Adipocyte (in vitro differentiated cells): ENCODE measurements around the gene NKPD1.
A peak's percentile ranks its signal among the peaks of the same experiment; 100 is the strongest.

Experiments
- DNase-seq: peaks from one replicate; pipeline ENCODE4 v3.0.0-alpha.2; 2015; ENCODE audit warnings: low read depth
- H3K27me3 ChIP-seq: replicated peaks from 2 replicates; pipeline ENCODE4 v1.7.0; 2013; ENCODE audit warnings: mild to moderate bottlenecking, low read length, moderate library complexity; ENCODE audit not compliant: control insufficient read depth, insufficient read depth
- H3K36me3 ChIP-seq: 2 replicates; pipeline ENCODE4 v1.7.0; 2013; ENCODE audit warnings: low read length, mild to moderate bottlenecking, moderate library complexity; ENCODE audit not compliant: control insufficient read depth, insufficient read depth, severe bottlenecking
- H3K4me1 ChIP-seq: 2 replicates; pipeline ENCODE4 v1.7.0; 2013; ENCODE audit warnings: mild to moderate bottlenecking, low read length, moderate library complexity; ENCODE audit not compliant: control insufficient read depth, insufficient read depth
- H3K4me3 ChIP-seq: 2 replicates; pipeline ENCODE4 v1.7.0; 2013; ENCODE audit warnings: mild to moderate bottlenecking, low read length, moderate library complexity
- H3K9ac ChIP-seq: 2 replicates; pipeline ENCODE4 v1.7.0; 2013; ENCODE audit warnings: mild to moderate bottlenecking, low read length, moderate library complexity
- H3K9me3 ChIP-seq: 2 replicates; pipeline ENCODE4 v1.7.0; 2013; ENCODE audit warnings: mild to moderate bottlenecking, low read length, moderate library complexity; ENCODE audit not compliant: control insufficient read depth

NKPD1 gene

DNA sequence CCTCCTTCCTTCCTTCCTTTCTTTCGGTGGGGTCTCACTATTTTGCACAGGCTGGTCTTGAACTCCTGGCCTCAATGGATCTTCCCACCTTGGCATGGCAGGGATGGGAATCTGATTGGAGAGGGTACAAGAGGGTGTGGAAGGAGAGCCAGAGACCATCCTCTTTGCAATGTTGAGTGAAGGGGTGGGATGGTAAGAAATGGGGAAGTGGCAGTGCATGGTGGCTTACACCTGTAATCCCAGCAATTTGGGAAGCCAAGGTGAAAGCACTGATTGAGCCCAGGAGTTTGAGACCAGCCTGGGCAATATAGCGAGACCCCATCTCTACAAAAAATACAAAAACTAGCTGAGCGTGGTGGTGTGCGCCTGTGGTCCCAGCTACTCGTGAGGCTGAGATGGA, 23.3 kb upstream of the NKPD1 start:
- Histone ChIP-seq H3K9ac (no peak overlapping the region), H3K4me1 (peaks cover 16% of the 10 kb centered on the region), H3K4me3 (no peak overlapping the region), H3K9me3 (no peaks in the 10 kb centered on the region), H3K36me3 (no peaks in the 10 kb centered on the region), H3K27me3 (no peaks in the 10 kb centered on the region)
- no peak for DNase-seq

DNA sequence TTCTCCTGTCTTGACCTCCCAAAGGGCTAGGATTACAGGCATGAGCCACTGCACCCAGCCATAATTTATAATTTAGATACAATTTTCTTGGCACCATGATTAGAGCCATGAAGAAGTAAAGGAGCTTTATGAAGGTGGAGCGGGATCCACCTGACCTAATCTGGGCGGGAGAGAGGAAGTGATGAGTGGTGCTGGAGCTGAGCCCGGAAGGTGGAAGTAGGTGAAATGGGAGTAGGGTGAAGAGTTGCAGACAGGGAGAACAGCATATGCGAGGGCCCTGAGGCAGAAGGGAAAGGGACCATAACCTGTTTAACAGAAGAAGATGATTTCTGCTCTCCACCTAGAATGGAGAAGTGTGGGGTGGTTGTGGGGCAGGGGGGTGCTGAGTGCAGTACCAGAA, 22.0 kb upstream of the NKPD1 start:
- H3K4me1 ChIP-seq, result peaks cover 16% of the 10 kb centered on the region
- no peak overlapping the region for H3K9ac ChIP-seq
- H3K9me3 ChIP-seq, result no peaks in the 10 kb centered on the region
- no peak for DNase-seq
- H3K36me3 ChIP-seq, result no peaks in the 10 kb centered on the region
- H3K27me3 ChIP-seq, result no peaks in the 10 kb centered on the region
- no peak overlapping the region for H3K4me3 ChIP-seq

DNA sequence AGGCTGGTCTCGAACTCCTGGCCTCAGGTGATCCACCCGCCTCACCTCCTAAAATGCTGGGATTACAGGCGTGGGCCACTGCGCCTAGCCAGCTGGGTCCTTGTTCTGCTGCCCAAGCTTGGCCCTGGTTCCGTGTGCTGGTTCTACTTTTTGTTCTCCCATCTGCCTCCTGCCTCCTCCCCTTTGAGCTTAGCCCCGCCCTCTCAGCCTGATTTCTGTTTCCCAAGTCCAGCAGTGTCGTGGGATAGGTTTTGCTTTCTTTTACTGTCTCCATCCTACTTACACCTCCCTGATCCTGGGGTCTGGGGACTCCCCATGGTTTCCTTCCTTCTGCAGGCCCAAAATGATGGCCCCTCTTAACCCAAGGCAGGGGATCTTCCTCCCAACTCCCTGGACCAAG, 20.2 kb upstream of the NKPD1 start:
- Histone ChIP-seq H3K27me3 (no peaks in the 10 kb centered on the region), H3K4me1 (peaks cover 25% of the 10 kb centered on the region), H3K36me3 (no peaks in the 10 kb centered on the region), H3K9me3 (no peaks in the 10 kb centered on the region), H3K4me3 (peak overlapping the region; percentile 99), H3K9ac (no peak overlapping the region)
- no peak for DNase-seq

DNA sequence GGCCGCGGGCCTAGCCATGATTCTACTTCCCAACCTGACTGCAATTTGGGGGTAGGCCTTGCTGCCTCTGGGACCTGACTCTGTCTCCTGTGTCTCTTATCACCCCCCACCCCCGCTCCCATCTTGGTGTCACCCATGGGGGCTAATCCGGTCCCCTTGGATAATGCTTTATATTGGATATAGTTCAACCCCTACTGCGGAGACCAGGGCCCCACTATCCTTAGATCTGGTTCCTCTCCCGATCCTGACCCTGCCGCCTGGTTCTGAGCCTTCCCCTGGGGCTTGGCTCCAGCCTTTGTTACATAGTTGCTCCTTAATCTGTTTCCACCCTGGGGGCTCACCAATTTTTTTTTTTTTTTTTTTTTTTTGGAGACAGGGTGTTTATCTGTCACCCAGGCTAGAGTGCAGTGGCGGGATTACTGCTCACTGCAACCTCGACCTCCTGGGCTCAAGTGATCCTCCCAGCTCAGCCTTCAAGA, 19.1 kb upstream of the NKPD1 start:
- no peak for DNase-seq
- H3K9me3 ChIP-seq, result no peaks in the 10 kb centered on the region
- H3K4me1 ChIP-seq, result peaks cover 30% of the 10 kb centered on the region
- H3K36me3 ChIP-seq, result no peaks in the 10 kb centered on the region
- peak overlapping the region; percentile 91 for H3K9ac ChIP-seq
- H3K4me3 ChIP-seq, result peak overlapping the region; percentile 99
- H3K27me3 ChIP-seq, result no peaks in the 10 kb centered on the region

DNA sequence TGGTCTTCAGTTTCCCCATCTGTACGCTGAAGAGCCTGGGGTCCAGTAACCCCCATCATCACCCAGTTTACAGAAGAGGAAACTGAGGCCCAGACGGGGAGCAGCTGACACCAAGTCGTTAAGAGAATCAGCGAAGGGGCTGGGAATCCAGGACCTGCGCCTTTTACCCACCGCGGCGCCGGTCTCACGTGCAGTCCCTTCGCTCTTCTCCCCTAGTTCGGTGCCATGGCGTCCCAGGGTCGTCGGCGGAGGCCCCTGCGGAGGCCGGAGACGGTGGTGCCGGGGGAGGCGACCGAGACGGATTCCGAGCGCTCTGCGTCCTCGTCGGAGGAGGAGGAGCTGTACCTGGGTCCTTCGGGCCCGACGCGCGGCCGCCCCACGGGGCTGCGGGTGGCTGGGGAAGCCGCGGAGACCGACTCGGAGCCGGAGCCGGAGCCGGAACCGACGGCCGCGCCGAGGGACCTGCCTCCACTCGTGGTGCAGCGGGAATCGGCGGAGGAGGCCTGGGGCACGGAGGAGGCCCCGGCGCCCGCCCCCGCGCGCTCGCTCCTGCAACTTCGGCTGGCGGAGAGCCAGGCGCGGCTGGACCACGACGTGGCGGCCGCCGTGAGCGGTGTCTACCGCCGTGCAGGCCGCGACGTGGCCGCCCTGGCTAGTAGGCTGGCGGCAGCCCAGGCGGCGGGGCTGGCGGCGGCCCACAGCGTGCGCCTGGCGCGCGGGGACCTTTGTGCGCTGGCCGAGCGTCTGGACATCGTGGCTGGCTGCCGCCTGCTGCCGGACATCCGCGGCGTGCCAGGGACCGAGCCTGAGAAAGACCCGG, 18.5 kb upstream of the NKPD1 start:
- peak overlapping the region; percentile 91 for H3K9ac ChIP-seq
- H3K9me3 ChIP-seq, result no peaks in the 10 kb centered on the region
- H3K4me3 ChIP-seq, result peak overlapping the region; percentile 99
- peaks cover 30% of the 10 kb centered on the region for H3K4me1 ChIP-seq
- no peaks in the 10 kb centered on the region for H3K27me3 ChIP-seq
- H3K36me3 ChIP-seq, result no peaks in the 10 kb centered on the region
- DNase-seq, result peak; percentile 73

DNA sequence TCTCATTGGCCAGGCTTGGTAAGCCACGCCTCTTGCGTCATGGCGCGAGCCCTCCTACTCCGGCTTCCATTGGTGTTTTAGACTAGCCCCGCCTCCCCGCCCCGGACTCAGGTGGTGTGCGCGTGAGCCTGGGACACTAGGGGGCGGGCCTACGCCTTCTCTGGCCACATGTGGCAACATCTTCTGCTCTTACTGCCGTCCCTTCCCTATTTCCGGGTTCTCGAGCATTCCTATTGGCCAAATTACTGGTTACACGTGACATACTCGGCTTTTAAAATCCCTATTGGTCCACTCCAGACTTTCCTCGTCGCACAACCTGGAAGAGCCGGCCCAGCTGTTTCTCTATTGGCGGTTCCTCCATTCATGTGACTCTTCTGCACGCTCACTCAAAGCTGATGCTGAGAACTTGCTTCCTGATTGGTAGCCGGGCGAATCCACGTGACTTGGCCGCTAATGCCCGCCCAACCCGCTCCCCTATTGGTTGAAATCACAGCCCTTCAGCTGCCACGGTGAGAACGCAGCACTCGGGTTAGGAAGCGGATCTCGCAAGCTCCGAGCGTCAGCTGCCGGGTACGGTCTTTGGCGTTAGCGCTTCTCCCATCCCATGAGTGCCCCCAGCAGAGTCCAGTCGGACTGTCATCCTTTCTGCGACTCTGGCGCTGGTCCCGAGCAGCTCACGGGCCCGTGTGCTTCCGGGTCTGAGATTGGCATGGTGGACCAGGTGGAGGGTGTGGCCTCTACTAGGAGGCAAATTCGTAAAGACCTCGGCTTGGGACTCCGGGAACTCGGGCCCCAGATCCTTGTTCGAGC, 17.7 kb upstream of the NKPD1 start, which contains the start of gene BLOC1S3:
Gene BLOC1S3, plus strand, starts transcription at position 523 of the 810 bp plus-strand sequence. CDS start 513 bp downstream, outside the sequence.
- Histone ChIP-seq H3K36me3 (no peaks in the 10 kb centered on the region), H3K4me3 (peak within 1 kb of the TSS; percentile 99), H3K9me3 (no peaks in the 10 kb centered on the region), H3K9ac (peak within 1 kb of the TSS; percentile 91), H3K4me1 (peaks cover 30% of the 10 kb centered on the region), H3K27me3 (no peaks in the 10 kb centered on the region)
- peak; percentile 100 for DNase-seq

DNA sequence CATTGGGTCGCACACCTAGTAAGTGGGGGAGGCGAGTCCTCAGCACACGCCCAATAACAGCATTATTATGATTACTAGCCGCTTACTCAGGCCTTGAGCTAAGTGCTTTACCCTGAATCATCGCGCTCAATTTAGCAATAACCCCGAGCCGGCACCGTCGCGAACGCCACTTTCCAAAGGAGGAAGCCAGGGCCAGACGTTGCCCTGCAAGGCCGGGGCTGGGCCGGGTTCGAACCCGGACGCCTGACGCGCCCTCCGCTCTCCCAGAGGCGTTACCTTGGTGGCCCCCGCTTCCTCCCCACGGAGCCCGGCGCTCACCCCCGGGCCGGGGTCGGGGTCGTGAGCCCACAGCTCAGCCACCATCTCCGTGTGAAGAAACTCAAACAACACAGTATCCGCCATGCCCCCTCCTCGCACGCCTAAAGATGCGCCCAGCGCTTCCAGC, 17.1 kb upstream of the NKPD1 start, which contains the start of gene TRAPPC6A:
Gene TRAPPC6A, minus strand, starts transcription at position 421 of the 445 bp plus-strand sequence. Its CDS starts 19 bp downstream, at position 402.
- Histone ChIP-seq H3K9me3 (no peaks in the 10 kb centered on the region), H3K27me3 (no peaks in the 10 kb centered on the region), H3K36me3 (no peaks in the 10 kb centered on the region), H3K4me3 (peak within 1 kb of the TSS; percentile 99), H3K4me1 (peaks cover 30% of the 10 kb centered on the region), H3K9ac (peak within 1 kb of the TSS; percentile 91)
- DNase-seq, result peak; percentile 68

DNA sequence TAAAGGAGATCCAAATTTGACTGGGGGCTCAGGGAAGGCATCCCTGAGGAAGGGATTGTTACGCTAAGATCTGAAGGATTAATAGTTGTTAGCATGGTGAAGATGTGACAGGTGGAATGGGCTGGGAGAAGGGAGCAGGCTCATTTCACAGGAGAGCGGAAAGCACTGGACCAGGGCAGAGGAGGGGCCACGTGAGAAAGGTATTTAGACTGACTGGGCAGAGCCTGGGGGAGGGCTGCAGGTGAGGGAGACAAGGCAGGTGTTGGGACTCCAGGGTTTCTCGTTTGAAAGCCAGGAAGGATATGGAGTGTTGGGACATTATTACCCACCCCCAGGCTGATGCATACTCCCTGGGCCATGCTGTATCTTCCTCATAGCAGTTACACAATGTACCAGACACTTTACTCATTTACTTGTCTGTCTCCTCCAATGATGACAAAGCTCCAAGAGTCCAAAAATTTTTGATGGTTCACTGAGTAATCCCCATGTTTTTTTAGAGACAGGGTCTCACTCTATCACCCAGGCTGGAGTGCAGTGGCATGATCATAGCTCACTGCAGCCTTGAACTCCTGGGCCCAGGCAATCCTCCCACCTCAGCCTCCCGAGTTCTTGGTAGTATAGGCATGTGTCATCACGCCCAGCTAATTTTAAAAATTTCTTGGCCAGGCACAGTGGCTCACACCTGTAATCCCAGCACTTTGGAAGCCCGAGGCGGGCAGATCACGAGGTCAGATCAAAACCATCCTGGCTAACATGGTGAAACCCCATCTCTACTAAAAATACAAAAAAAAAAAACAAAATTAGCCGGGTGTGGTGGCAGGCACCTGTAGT, 14.9 kb upstream of the NKPD1 start:
- H3K4me1 ChIP-seq, result peaks cover 24% of the 10 kb centered on the region
- H3K4me3 ChIP-seq, result no peak overlapping the region
- H3K36me3 ChIP-seq, result no peaks in the 10 kb centered on the region
- DNase-seq, result no peak
- no peaks in the 10 kb centered on the region for H3K27me3 ChIP-seq
- no peak overlapping the region for H3K9ac ChIP-seq
- no peaks in the 10 kb centered on the region for H3K9me3 ChIP-seq

DNA sequence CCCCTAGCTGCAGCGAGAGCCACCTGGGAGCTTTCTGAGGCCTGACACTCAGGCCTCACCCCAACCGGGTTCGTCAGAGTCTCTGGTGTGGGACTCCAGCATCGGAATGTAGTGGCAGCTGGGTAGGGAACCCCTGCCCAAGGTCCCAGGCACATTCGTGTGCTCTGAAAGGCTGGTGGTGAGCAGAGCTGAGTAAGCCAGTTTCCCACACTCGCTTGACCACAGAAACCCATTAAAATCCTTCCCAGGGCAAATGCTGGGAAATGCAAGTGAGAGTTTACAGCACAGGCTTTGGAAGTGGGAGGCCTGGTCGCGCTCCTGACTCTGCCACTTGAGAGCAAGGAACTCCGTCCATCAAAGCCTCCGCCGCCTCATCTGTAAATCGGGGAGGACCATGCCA, 13.0 kb upstream of the NKPD1 start:
- Histone ChIP-seq H3K9me3 (no peaks in the 10 kb centered on the region), H3K4me3 (no peak overlapping the region), H3K9ac (no peak overlapping the region), H3K27me3 (no peaks in the 10 kb centered on the region), H3K36me3 (no peaks in the 10 kb centered on the region), H3K4me1 (peaks cover 14% of the 10 kb centered on the region)
- no peak for DNase-seq

DNA sequence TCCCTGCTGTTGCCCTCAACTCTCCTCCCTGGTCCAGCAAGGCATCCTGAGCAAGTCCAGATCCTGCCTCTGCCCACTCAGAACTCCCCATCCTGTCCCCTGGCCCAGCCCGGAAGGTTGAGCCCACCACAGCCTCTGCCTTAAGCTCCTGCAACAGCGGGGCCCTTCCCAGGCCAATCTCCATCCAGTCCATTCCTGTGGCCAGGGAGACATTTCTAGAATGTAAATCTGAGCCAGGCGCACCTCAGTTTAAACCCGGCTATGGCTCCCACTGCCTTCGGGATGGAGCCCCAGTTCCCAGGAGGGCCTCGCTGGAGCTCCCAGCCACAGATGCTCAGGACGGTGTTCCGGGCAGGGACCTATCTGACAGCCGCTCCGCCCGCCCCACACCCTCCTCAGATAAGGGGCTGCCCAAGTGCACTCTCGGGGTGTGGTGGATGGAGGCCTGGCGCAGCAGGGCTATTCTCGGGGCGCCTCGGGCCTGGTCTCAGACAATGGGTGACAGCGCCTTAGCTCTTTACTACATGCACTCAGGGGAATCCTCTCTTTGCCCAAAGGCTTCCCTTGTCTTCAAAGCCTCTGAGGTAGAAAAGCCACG, 11.9 kb upstream of the NKPD1 start:
- no peak for DNase-seq

More for the DNA sequence above, 11.9 kb upstream of the NKPD1 start:
- Histone ChIP-seq H3K9ac (no peak overlapping the region), H3K4me1 (peaks cover 14% of the 10 kb centered on the region), H3K36me3 (no peaks in the 10 kb centered on the region), H3K4me3 (no peak overlapping the region), H3K9me3 (no peaks in the 10 kb centered on the region), H3K27me3 (no peaks in the 10 kb centered on the region)
